Measurements from ENCODE around the gene DUSP2. TPM values are rescaled to one million over a fixed set of nuclear protein-coding genes. Genes with fewer than 3 reads are reported as not detected.

The DUSP2 gene
- total RNA-seq, 1 experiment from 2014 or later: 13.4 TPM

GRCh38 chr2:96164459-96165184, 19.4 kb upstream of the DUSP2 start:
- no peaks in the 10 kb centered on the region for H3K9me3 Mint-ChIP-seq (ENCODE audit: unreplicated experiment)
- Histone ChIP-seq H3K9me3 (no peaks in the 10 kb centered on the region), H3K36me3 (ENCODE audit: control insufficient read depth, insufficient read depth, low read length) (no peaks in the 10 kb centered on the region), H3K4me1 (no peaks in the 10 kb centered on the region), H3K27me3 (replicated peaks; ENCODE audit: control insufficient read depth, insufficient read depth, low read length) (no peaks in the 10 kb centered on the region), H3K4me3 (ENCODE audit: low read depth, low read length) (no peak overlapping the region)
- peaks cover 7% of the 10 kb centered on the region for H3K4me1 Mint-ChIP-seq (ENCODE audit: low read depth, unreplicated experiment)
- ChIA-PET POLR2A (no interaction called here), CTCF (no interaction called here)
- no peaks in the 10 kb centered on the region for H3K27me3 Mint-ChIP-seq (ENCODE audit: insufficient read depth, unreplicated experiment)
- H3K27ac Mint-ChIP-seq (ENCODE audit: unreplicated experiment): no peak overlapping the region
- no peak for TF ChIP-seq CTCF (IDR thresholded peaks at IDR 0.05; ENCODE audit: insufficient read depth in 1 of 2, low read depth in 1 of 2, low read length in 1 of 2, severe bottlenecking in 1 of 2, unreplicated experiment in 1 of 2)
- intact Hi-C loops (cut with micrococcal nuclease; ENCODE audit: unreplicated experiment): no loop called here
- H3K36me3 Mint-ChIP-seq (ENCODE audit: insufficient read depth, unreplicated experiment): no peaks in the 10 kb centered on the region
- no TSS peak for BruUV-seq (replicated peaks)
- no peak for DNase-seq
- no peak overlapping the region for H3K4me3 Mint-ChIP-seq (ENCODE audit: unreplicated experiment)

- intact Hi-C loops (cut with micrococcal nuclease; ENCODE audit: unreplicated experiment): no loop called here
- BruUV-seq (replicated peaks): no TSS peak
- Mint-ChIP-seq H3K4me1 (ENCODE audit: low read depth, unreplicated experiment) (peaks cover 7% of the 10 kb centered on the region), H3K4me3 (ENCODE audit: unreplicated experiment) (no peak overlapping the region), H3K27ac (ENCODE audit: unreplicated experiment) (no peak overlapping the region), H3K9me3 (ENCODE audit: unreplicated experiment) (no peaks in the 10 kb centered on the region), H3K36me3 (ENCODE audit: insufficient read depth, unreplicated experiment) (no peaks in the 10 kb centered on the region), H3K27me3 (ENCODE audit: insufficient read depth, unreplicated experiment) (no peaks in the 10 kb centered on the region)
- no peak for TF ChIP-seq CTCF (IDR thresholded peaks at IDR 0.05; ENCODE audit: insufficient read depth in 1 of 2, low read depth in 1 of 2, low read length in 1 of 2, severe bottlenecking in 1 of 2, unreplicated experiment in 1 of 2)
- Histone ChIP-seq H3K27me3 (replicated peaks; ENCODE audit: control insufficient read depth, insufficient read depth, low read length) (no peaks in the 10 kb centered on the region), H3K9me3 (no peaks in the 10 kb centered on the region), H3K36me3 (ENCODE audit: control insufficient read depth, insufficient read depth, low read length) (no peaks in the 10 kb centered on the region), H3K4me1 (no peaks in the 10 kb centered on the region), H3K4me3 (ENCODE audit: low read depth, low read length) (no peak overlapping the region)
- ChIA-PET POLR2A (no interaction called here), CTCF (no interaction called here)
- DNase-seq: no peak
These were observed 18.7 kb upstream of the DUSP2 start for GRCh38 chr2:96163768-96164429.

DNA sequence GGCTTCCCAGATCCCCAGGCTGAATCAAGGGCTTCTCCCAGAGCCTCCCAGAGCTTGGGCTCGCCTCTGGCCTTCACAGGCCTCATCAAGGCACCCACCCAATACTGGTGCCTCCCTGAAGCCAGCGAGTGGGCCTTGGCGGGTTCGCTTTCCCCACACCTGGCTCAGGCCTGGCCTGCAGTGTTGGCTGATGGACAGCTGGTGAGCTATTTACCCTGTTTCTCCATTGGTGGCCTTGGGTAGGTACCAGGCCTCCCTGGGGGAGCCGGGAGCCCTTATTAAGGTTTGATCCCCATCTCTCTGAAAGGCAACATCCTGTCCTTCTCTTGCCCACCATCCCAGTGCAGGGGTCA, 18.2 kb upstream of the DUSP2 start:
- H3K9me3 ChIP-seq: no peaks in the 10 kb centered on the region
- CTCF ChIA-PET: no interaction called here

More for the DNA sequence above, 18.2 kb upstream of the DUSP2 start:
- Mint-ChIP-seq H3K27ac (ENCODE audit: unreplicated experiment) (no peak overlapping the region), H3K36me3 (ENCODE audit: insufficient read depth, unreplicated experiment) (no peaks in the 10 kb centered on the region), H3K4me1 (ENCODE audit: low read depth, unreplicated experiment) (peaks cover 7% of the 10 kb centered on the region), H3K27me3 (ENCODE audit: insufficient read depth, unreplicated experiment) (no peaks in the 10 kb centered on the region), H3K9me3 (ENCODE audit: unreplicated experiment) (no peaks in the 10 kb centered on the region), H3K4me3 (ENCODE audit: unreplicated experiment) (no peak overlapping the region)
- TF ChIP-seq CTCF (IDR thresholded peaks at IDR 0.05; ENCODE audit: insufficient read depth in 1 of 2, low read depth in 1 of 2, low read length in 1 of 2, severe bottlenecking in 1 of 2, unreplicated experiment in 1 of 2): no peak
- POLR2A ChIA-PET: no interaction called here
- no peak overlapping the region for H3K4me3 ChIP-seq (ENCODE audit: low read depth, low read length)
- DNase-seq: no peak
- no peaks in the 10 kb centered on the region for H3K27me3 ChIP-seq (replicated peaks; ENCODE audit: control insufficient read depth, insufficient read depth, low read length)
- H3K4me1 ChIP-seq: no peaks in the 10 kb centered on the region
- H3K36me3 ChIP-seq (ENCODE audit: control insufficient read depth, insufficient read depth, low read length): no peaks in the 10 kb centered on the region
- BruUV-seq (replicated peaks): no TSS peak
- intact Hi-C loops (cut with micrococcal nuclease; ENCODE audit: unreplicated experiment): no loop called here

All from Caco-2 (cell line).